Mesodermal cell (in vitro differentiated cells): ENCODE results near the gene MEI1.

Experiments
- H3K27ac ChIP-seq: 2 replicates; pipeline ENCODE4 v1.7.0; 2013; ENCODE audit warnings: mild to moderate bottlenecking, low read depth, low read length, moderate library complexity; ENCODE audit not compliant: severe bottlenecking
- H3K36me3 ChIP-seq: 2 replicates; pipeline ENCODE4 v1.7.1; 2013; ENCODE audit warnings: mild to moderate bottlenecking, low read length, moderate library complexity; ENCODE audit not compliant: control insufficient read depth, insufficient read depth
- H3K4me1 ChIP-seq: one replicate; pipeline ENCODE4 v1.7.1; 2013; ENCODE audit warnings: mild to moderate bottlenecking, low read length; ENCODE audit not compliant: insufficient read depth, control insufficient read depth, poor library complexity, severe bottlenecking
- H3K4me3 ChIP-seq: 2 replicates; pipeline ENCODE4 v1.7.0; 2013; ENCODE audit warnings: low read length, control low read depth, mild to moderate bottlenecking; ENCODE audit not compliant: insufficient read depth, poor library complexity, severe bottlenecking; ENCODE audit errors: extremely low read depth
- H3K9me3 ChIP-seq: 2 replicates; pipeline ENCODE4 v1.7.1; 2013; ENCODE audit warnings: mild to moderate bottlenecking, low read length, moderate library complexity; ENCODE audit not compliant: control insufficient read depth
- WGBS, 2 experiments: methylation state at CpG; one replicate each; pipeline ENCODE4 v1.1.5; 2013; ENCODE audit warnings: missing lambda C conversion rate in 2 of 2; ENCODE audit not compliant: insufficient coverage in 2 of 2; 5-methylcytosine and 5-hydroxymethylcytosine counted together

Gene MEI1

GRCh38 chr22:41739576-41739975 is 40.3 kb downstream of the MEI1 start:
- Histone ChIP-seq H3K4me3 (no peak overlapping the region), H3K4me1 (no peaks in the 10 kb centered on the region), H3K27ac (no peak overlapping the region), H3K36me3 (no peaks in the 10 kb centered on the region), H3K9me3 (no peaks in the 10 kb centered on the region)
- 84 to 98% methylated on average over 2 to 3 of the region's 3 CpGs for WGBS, 2 experiments

- Histone ChIP-seq H3K36me3 (no peaks in the 10 kb centered on the region), H3K4me3 (no peak overlapping the region), H3K27ac (no peak overlapping the region), H3K9me3 (no peaks in the 10 kb centered on the region), H3K4me1 (no peaks in the 10 kb centered on the region)
- WGBS, 2 experiments, result 56 to 67% methylated on average over 5 of the region's 6 CpGs
These were observed 43.6 kb downstream of the MEI1 start for GRCh38 chr22:41742918-41743317.

GRCh38 chr22:41745968-41746367 is 46.7 kb downstream of the MEI1 start:
- H3K9me3 ChIP-seq, result no peaks in the 10 kb centered on the region
- no peak overlapping the region for H3K27ac ChIP-seq
- H3K36me3 ChIP-seq, result no peaks in the 10 kb centered on the region
- WGBS, 2 experiments, result 61 to 76% methylated on average over 3 of the region's 3 CpGs
- H3K4me3 ChIP-seq, result no peak overlapping the region
- no peaks in the 10 kb centered on the region for H3K4me1 ChIP-seq

DNA sequence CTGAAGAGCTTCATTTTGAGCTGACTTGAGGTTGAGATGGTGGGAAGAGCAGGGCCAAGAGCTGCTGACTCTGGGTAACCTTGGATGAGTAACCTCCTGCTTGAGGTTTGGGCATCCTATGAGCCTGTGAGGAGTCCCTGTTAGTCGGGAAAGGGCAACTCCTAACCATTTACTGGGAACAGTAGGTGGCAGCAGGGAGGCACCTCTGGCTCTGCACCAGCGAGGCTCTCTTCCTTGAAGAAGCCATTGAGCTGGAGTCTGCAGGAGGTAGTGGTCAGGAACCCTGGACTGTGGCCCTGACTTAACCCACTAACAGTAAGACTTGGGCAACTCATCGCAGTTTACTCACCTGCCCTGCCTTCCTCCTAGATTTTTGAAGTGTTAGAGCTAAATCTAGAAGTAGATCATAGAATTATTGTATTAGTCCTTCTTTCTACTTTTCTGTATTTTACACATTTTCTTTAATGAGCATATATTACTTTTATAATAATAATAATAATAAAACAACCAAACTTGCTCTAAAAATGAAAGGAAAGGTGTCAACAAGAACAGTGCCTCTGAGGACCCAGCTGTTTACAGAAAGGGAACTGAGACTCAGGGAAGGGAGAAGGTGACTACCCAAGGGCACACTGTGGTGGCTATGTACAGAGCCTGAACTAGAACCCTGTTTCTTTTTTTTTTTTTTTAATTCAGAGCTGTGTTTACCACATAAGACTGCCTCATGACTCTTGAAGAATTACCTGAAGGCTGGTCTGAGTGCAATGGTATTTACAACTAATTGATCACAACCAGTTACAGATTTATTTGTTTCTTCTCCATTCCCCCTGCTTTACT is 47.5 kb downstream of the MEI1 start:
- Histone ChIP-seq H3K4me1 (no peaks in the 10 kb centered on the region), H3K4me3 (no peak overlapping the region), H3K9me3 (no peaks in the 10 kb centered on the region), H3K36me3 (no peaks in the 10 kb centered on the region), H3K27ac (no peak overlapping the region)
- 0 to 33% methylated on average over 1 to 2 of the region's 3 CpGs for WGBS, 2 experiments

- no peaks in the 10 kb centered on the region for H3K36me3 ChIP-seq
- 92 to 100% methylated on average over 2 of the region's 5 CpGs for WGBS, 2 experiments
- no peaks in the 10 kb centered on the region for H3K4me1 ChIP-seq
- no peak overlapping the region for H3K27ac ChIP-seq
- H3K4me3 ChIP-seq, result no peak overlapping the region
- H3K9me3 ChIP-seq, result no peaks in the 10 kb centered on the region
These were observed 53.0 kb downstream of the MEI1 start for GRCh38 chr22:41752011-41752970.

DNA sequence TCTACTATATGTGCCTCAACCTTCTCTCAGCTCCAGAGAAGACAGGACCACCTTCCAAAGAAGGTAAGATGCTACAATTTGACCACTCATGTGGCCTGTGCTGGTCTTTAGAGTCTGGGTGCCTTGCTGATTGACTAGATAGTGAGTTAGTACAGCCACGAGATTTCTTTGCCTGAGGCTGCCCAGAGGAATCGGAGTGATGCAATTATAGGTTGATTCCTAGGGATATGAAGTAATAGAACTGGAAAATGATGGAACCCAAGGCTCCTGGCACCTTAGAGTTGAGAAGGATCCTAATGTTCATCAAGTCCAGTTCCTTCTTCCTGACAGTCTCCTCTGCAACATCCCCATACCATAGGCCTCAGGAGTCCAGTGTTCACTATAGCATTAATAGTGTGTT is 54.7 kb downstream of the MEI1 start:
- no peaks in the 10 kb centered on the region for H3K36me3 ChIP-seq
- no peaks in the 10 kb centered on the region for H3K9me3 ChIP-seq
- H3K4me1 ChIP-seq, result no peaks in the 10 kb centered on the region
- WGBS, 2 experiments, result 0 to 50% methylated on average over 1 to 2 of the region's 2 CpGs
- no peak overlapping the region for H3K4me3 ChIP-seq
- H3K27ac ChIP-seq, result no peak overlapping the region

- Histone ChIP-seq H3K36me3 (no peaks in the 10 kb centered on the region), H3K9me3 (no peaks in the 10 kb centered on the region), H3K4me1 (no peaks in the 10 kb centered on the region), H3K27ac (no peak overlapping the region), H3K4me3 (no peak overlapping the region)
- 85 to 100% methylated on average over 2 to 5 of the region's 5 CpGs for WGBS, 2 experiments
These were observed 58.2 kb downstream of the MEI1 start for GRCh38 chr22:41757502-41757901.

GRCh38 chr22:41758231-41758630 is 58.9 kb downstream of the MEI1 start:
- no peak overlapping the region for H3K27ac ChIP-seq
- H3K4me3 ChIP-seq, result no peak overlapping the region
- 83% methylated on average over 2 of the region's 2 CpGs; no CpG with 5 or more reads in 1 of the 2 experiments for WGBS, 2 experiments
- H3K4me1 ChIP-seq, result no peaks in the 10 kb centered on the region
- H3K9me3 ChIP-seq, result no peaks in the 10 kb centered on the region
- no peaks in the 10 kb centered on the region for H3K36me3 ChIP-seq

DNA sequence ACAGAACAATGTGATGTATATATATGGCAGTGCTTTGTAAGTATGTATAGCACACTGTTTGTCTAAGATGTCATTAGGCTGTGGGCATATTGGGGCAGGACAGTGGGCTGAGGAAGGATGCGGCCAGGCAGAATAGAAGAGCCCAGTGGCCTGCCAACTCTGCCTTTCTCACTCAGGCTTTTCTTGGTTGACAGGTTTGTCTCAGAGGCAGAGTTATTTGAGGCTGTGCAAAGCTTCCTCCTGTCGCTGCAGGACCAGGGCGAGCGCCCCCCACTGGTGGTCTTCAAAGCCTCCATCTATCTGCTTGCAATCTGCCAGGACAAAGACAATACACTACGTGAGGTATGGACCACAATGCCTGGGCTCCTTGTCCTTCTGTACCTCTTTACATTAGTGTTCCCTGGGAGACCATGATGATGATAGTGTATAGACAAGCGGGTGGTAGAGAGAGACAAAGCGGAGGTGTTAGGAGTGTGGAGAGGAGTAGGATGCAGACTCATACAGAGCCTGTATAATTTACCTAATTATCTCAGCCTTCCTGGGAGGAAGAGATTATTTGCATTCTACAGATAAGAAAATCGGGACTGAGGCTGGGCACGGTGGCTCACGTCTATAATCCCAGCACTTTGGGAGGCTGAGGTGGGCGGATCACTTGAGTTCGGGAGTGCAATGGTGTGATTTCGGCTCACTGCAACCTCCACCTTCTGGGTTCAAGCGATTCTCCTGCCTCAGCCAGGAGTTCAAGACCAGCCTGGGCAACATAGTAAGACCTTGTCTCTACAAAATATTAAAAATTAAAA is 63.9 kb downstream of the MEI1 start:
- Histone ChIP-seq H3K27ac (no peak overlapping the region), H3K9me3 (no peaks in the 10 kb centered on the region), H3K4me3 (no peak overlapping the region), H3K4me1 (peaks cover 3% of the 10 kb centered on the region), H3K36me3 (no peaks in the 10 kb centered on the region)
- WGBS, 2 experiments, result 59 to 86% methylated on average over 5 to 11 of the region's 14 CpGs

DNA sequence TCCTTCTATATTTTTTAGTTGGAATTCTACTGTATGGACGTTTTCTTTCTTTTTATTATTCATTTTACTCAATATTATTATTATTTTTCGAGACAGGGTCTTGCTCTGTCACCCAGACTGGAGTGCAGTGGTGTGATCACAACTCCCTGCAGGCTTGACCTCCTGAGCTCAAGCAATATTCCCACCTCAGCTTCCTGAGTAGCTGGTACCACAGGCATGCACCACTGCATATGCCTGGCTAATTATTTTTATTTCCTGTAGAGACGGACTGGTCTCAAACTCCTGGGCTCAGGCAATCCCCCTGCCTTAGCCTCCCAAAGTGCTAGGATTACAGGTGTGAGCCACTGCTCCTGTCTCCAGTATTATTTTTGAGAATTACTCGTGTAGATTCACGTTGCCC is 67.2 kb downstream of the MEI1 start:
- Histone ChIP-seq H3K36me3 (no peaks in the 10 kb centered on the region), H3K4me3 (no peak overlapping the region), H3K9me3 (no peaks in the 10 kb centered on the region), H3K27ac (no peak overlapping the region), H3K4me1 (peaks cover 4% of the 10 kb centered on the region)
- 93 to 100% methylated on average over 2 to 3 of the region's 5 CpGs for WGBS, 2 experiments
